CD4-positive, alpha-beta T cell treated with Interleukin-6 for 4 hours (primary cell): ENCODE data around the gene RAI1.
"Not testable (repeated sequence)": the region's sequence is repeated elsewhere in the genome, so short reads cannot be mapped to it uniquely, and the experiment has no call there.

Experiments
- DNase-seq: peaks from one replicate; pipeline ENCODE4 v3.0.0-alpha.2; 2020; ENCODE audit warnings: mixed read lengths

The RAI1 gene

GRCh38 chr17:17807440-17807839, 126.2 kb downstream of the RAI1 start:
- no peak for DNase-seq

GRCh38 chr17:17808200-17808599, 126.9 kb downstream of the RAI1 start:
- DNase-seq = not testable (repeated sequence)

DNA sequence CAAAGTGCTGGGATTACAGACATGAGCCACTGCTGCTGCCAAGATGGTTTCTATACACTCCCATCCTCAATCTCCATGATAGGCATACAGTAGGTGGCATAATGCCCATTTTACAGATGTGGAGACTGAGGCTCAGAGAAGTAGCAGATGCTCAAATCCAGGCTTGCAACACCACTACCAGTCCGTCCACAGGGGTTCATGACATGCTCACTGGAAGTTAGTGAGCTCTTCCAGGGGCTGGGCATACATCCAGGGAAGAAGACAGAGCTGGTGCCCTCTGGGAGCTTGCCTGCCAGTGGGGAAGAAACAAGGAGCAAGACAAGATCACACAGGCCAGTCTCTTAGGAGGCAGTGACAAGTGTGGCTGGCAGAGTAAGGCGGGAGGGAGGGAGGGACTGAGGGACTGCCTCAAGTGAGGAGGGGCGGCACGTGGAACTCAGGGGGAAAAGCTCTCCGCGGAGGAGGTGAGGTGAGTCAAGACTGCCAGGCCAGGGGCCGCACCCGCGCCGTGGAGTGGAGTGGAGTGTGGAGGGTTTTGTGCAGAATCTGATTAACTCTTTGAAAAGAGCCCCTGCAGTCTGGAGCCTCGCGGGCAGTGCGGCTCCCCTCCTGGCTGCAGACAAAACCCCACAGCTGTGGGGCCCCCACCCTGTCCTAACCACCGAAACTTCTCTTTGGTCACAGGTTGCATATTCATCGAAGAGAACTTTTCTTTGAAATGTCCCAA, 127.6 kb downstream of the RAI1 start:
- DNase-seq = no peak

DNA sequence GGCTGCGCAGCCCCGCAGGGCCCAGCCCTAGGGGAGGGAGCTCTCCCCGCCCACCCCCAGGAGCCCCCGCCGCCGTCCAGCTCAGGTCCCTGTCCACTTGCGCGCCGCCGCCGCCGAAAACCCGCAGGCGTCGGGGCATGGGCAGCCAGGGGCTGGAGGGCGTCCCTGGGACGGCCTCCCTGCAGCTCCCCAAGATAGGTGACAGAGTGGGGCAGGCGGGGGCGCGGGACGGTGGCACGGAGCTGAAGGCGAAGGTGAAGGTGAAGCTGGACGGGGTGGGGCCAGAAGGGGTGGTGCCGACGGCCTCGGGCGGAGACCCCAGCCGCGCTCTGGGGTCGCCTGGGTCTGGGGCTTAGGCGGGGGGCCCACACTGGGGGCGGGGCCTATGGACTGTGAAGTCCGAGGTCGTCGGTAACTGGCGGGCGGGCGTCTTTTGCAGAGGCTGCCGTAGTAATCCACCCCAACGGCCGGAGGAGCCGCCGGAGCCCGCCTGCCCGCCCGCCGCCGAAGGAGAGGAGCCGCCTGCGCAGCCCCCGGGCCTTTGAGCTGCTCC, 128.3 kb downstream of the RAI1 start:
- no peak for DNase-seq

DNA sequence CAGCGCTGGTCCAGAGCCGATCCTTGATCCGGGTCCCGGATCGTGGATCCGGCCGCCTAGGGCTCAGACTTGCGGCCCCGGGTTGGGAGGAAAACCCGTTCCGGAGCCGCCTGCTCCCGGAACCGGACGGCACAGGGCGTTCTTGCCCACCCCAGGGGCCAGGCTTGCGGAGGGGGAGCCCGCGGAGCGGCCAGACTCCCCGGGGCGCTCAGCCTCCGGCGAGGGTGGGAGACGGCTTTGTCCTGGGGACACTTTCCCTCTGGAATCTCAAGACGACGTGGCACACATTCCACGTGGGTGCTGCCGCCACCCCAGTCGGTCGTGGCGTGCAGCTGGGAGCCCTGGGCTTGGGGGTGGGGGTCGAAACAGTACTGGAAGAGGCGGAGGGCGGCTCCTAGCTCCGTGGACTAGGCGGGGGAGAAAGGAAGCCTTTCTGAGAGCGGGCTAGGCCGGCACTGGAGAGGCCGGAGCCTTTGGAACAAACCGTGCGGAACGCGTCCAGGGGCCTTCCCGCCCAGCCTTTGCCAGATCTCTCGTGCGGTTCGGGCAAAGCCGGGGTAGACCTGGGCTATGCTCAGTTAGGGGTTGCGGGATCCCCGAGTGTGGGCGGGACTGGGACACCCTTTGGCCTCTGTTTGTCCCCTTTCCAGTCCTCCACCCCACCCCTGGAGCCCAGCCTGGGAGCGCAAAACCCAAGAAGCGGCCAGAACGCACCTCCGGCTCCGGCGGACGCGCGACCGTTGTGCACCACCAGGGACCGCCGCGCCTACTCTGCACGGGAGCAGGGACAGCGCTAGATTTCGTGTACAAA, 129.0 kb downstream of the RAI1 start:
- DNase-seq = no peak

- DNase-seq = no peak
Measured at GRCh38 chr17:17810895-17811248, 129.6 kb downstream of the RAI1 start.

DNA sequence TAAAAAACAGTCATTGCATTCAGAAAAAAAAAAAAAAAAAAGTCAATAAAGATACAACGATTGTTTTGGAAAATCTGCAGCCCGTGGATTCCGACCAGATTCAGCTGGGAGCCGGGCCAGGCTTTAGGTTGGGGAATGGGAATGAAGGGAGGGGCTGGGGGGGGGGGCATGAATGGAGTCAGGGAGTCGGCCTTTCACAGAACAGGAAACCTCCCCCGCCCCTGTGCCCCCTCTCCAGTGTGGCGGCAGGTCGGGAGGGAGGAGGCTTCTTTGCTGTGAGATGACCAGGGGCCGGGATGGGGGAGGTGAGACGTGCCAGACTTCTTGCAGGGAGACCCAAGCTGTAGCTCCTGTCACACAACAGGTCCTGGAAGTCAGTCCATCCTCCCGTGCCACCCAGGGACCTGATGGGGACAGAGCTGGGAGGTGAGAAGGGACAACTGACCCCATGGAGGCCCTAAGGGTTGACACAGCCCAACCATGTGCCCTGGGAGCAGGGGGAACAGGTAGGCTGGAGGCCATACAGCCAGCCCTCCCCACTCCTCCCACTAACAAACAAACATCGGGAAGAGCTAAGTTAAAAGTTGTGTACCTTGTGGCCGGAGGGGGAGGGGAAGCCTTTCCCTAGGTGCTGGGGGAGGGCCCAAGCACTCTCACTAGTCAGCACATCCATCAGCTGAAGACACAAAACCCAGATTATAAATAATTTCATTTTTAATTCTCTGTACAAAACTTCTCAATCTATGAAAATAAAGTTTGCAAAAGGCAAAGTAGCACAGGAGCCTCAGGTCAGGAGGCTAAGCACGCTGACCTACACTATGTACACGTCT, 130.3 kb downstream of the RAI1 start:
- DNase-seq = no peak

DNA sequence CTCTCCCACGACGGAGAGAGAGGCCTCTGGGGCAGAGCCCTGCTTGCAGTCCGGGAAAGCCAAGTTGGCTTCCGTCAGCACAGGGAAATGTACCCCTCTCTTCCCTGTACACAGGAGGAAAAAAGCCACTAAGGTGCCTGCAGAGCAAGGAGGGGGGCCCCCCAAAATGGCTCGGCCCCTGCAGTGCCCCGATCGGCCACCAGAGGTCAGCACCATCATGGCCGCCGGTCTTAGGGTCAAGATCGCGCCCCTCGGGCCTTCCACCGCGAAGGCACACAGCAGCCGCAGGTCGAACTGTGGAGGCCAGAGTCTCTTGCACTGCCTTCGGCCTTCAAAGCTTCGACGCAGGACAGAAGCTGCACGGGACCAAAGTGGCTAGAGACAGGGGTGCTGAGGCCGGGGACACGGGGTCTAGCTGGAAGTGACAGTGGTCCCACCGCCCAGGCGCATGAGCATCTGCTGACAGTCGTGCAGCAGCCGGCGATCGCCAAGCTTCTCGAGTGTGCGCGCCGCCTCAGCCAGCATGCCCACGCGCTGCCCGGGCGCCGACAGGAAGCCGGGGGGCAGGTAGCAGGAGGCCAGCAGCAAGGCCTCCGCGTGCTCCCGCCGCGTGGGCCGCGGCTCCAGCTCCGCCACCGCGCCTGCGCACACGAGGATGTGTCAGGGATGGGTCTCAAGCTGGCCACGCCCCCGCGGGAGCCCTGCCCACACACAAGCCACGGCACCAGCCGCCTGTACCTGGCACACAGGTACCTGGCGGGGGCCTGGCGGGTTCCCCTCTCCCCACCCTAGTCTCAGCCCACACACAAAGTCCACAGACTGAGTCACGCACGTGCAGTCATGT, 131.2 kb downstream of the RAI1 start:
- peak; percentile 71 for DNase-seq

- DNase-seq = no peak
Measured at GRCh38 chr17:17813055-17813724, 131.9 kb downstream of the RAI1 start.

DNA sequence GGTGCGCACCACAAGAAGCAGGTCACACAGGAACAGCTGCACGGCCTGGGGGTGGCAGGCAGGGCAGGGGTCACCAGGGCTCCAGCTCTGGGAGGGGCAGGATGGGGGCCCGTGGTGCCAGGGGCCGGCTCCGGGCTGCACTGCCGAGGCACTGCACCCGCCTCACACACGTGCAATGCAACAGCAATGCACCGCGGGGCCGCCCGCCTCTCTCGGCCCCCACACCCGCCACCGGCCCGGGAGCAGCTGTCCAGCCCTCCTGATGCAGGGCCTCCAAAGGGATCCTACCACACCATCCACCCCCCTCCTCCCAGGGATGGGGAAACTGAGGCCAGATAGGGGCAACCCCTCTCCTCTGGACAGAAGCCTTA, 132.5 kb downstream of the RAI1 start:
- DNase-seq = no peak

DNA sequence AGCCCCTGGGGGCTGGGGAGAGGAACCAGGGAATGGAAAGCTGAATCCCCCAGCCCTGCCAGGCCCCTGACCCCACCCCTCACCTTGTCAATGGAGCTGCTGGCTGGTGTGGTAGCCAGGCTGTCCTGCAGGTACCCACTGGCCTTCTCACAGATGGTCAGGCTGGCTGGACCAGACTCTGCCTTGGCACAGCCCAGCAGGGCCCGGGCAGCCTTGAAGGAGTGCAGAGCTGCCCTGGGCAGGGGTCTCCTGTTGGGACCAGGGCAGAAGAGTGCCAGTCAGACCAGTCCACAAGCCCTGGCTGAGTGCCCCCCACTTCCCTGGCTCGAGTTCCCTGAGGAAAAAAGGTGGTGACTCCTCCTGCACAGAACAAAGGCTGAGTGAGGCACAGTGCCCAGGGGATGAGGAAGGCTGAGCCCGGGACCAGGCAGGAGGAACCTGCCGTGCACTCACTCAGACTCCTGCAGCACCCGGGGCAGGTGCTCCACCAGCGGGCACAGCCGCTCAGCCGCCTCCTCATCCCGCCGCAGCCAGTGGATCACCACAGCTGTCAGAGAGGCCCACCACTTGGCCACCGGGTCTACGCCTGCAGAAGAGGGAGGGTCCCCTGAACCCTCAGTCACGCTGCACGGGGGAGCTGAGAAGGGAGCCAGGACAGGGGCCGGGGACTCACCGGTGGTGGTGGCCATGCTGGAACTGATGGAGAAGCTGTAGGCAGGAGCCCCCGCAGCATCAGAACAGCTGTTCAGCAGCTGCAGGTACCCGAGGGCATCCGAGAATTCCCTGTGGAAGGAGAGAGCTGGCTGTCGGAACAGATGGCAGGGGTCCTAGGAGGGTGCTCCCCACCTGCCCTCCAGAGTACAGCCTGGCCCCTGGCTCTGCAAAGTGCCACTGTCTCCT, 133.2 kb downstream of the RAI1 start:
- no peak for DNase-seq

DNA sequence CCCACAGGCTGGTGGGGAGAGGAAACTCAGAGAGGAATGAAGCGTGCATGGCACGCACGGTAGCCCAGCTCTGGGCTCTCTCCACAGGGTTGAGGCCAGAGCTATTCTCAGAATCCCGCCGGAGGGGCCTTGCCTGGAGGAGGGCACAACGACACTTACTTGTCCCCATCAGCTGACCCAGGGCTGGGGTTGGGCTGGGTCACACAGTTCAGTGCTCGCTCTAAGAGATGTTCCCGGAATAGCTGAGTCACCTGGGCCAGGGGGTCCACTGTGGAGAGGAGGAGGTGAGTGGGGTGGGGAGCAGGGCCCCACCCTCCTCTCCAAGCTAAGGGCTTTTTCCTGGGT, 133.8 kb downstream of the RAI1 start:
- no peak for DNase-seq

DNA sequence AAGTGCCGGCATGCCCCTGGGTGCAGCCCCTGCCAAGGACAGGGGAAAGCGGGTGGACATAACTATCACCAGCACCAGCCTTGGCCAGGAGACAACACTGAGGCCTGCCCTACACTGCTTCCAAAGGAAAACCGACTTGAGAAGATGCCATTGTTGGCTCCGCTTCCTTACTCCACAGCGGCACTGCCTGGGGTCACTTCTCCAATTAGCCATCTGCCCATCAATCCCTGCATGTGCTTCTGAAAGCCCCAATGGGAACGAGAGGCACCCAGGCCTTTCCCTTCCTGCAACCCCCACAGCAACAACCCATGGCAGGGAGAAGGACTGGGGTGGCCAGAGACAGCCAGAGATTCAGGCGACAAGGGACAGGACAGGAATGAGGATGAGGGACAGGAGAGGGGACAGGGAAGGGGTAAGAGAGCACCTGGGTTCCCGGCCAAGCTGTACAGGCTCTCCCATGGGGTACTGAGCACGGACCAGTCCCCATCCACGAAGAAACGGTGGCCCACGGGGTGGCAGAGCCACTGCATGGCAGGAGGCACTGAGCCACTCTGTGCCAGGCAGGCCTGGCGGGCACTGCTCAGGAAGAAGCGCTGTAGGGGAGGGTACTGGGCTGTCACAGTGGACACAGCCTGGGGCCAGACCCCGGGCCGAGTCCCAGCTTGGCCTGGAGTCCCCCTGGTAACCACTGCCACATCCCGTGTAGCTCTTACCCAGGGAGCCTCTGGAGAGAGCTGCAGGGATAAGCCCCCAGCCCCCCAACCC, 134.4 kb downstream of the RAI1 start:
- DNase-seq = no peak

DNA sequence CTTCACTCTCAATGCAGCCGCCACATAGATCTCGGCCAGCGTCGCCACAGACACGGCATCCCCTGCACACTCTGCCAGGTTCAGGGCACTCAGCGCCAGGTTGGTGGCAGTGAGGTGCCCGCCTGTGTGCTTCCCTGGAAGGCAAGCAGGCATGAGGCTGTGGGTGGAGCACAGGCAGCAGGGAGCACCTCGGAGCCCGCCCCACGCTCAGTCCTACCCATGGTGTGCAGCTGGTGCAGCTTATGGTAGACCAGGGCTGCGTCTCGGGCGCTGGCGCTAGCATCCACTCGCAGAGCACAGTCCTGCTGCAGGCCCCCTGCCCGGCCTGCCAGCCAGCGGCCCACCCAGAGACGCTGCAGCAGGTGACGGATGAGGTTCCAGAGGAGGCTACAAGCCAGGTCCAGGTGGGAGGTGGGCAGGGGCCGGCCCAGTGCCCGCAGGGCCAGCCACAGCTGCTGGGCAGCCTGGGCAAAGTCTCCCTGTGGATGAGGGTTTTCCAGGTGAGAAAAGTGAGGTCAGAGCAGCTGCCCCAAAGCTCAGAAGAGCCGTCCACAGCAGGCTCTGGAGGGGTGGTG, 135.1 kb downstream of the RAI1 start:
- no peak for DNase-seq

GRCh38 chr17:17816831-17817551, 135.7 kb downstream of the RAI1 start:
- no peak for DNase-seq

GRCh38 chr17:17817552-17817947, 136.3 kb downstream of the RAI1 start:
- no peak for DNase-seq

GRCh38 chr17:17818088-17818526, 136.8 kb downstream of the RAI1 start:
- no peak for DNase-seq

DNA sequence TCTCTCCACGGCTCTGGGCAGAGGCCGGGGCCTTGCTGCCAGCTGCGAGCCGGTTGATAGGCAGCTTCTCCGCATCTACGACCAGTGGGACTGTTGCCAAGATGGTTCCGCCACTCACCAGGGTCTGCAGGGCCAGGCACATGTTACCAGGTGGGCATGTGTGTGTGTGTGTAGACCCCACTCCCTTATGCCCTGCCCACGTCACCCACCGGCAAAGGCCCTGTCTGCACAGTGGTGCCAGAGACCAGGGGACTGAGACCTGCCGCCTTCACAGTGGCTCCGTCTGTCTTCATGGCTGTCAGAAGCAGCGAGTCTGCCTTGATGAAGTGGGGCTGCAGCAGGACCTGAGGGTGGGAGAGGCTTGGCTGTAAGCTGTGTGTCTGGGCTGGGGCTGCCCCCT, 137.9 kb downstream of the RAI1 start:
- no peak for DNase-seq

GRCh38 chr17:17819561-17819995, 138.3 kb downstream of the RAI1 start:
- peak; percentile 68 for DNase-seq
